GF-D8 (cell line): ENCODE data around the gene KANK2.

Experiments used
- DNase-seq: peaks from one replicate; lab custom pipeline; 2025; lab: John Stamatoyannopoulos, UW

The KANK2 gene

DNA sequence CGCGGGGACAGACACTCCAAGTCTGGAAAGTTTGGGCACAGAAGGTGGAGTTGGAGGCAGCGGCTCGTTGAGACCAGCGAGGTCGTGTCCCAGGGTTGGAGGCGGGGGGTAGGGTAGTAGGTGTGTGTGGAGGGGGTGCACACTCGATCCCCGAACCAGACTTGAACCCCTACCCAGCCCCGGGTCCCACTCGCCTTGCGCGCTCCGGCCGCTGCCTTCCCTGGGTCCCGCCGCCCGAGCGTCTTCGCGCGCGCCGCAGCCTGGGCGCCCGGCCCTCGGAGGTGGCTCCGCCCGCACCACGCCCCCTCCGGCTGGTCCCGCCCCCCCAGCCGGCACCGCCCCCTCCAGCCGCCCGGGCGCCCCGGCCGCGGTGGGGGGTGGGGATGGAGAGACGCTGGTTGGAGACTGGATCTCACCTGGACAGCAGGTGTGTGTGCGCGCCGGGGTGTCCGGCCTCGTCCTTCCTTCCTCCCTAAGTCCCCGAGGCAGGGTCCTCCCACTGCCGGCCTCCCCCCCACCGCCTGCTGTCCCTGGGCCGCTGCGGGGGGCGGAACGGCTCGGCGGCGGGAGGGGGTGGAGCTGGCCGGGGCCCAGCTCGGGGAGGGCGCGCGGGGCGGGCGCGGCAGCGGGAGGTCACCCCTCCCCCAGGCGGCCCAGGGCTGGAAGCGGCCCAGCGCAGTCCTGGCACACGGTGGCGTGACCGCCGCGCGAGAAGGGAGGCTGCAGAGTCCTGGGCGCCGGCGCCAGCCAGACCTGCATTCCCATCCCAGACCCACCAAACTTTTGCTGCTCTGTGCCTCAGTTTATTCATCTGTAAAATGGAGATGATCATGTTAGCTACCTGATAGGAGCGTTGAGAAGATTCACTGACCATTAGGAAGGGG lies at the start of gene KANK2:
KANK2 (minus strand) TSS at position 255 of the 884 bp plus-strand sequence. CDS start 3,034 bp downstream, outside the sequence.
- DNase-seq: peak; percentile 14

DNA sequence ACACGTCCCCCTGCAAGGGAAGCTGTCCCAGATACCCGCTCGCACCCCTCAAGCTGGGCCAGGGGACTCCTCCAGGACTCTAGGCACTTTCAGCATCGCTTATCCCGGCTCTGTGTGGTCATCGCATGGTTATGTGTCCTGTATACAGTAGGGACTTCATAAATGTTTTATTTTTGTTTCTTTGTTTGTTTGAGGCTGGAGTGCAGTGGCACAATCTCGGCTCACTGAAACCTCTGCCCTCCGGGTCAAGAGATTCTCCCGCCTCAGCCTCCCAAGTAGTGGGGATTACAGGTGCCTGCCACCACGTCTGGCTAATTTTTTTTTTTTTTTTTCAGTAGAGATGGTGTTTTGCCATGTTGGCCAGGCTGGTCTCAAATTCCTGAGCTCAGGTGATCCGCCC lies 49.6 kb upstream of the KANK2 start:
- no peak for DNase-seq

DNA sequence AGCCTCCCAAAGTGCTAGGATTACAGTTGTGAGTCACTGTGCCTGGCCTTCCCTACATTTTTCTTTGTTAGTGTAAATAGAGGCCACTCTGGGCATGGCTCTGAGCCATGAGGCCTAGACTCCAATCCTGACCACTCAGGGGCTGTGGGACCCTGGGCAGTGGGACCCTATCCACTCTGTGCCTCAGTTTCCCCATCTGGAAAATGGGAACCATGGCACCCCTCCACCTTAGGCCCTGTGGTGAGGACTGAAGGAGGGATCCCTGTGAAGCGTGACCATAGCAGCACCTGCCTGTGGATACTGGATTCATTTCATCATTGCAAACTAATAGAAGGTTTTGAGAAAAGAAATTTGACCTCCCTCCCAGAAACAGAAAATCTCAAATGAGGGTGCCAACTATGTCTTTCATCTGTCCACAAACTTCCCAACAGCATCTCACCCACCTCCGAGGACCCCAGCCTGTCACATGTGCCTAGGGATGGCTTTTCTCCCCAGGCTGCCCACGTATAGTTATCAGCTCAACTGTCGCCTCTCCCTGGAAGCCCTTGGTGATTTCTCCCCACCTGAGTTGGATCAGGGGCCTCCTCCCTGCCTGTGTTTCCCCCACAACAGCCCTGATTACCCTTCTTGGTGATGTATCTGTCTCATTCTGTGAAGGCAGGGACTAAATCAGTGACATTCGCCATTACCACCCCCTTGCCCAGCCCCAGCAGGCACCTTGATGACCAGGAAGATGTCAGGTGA lies 47.7 kb upstream of the KANK2 start:
- DNase-seq: no peak

DNA sequence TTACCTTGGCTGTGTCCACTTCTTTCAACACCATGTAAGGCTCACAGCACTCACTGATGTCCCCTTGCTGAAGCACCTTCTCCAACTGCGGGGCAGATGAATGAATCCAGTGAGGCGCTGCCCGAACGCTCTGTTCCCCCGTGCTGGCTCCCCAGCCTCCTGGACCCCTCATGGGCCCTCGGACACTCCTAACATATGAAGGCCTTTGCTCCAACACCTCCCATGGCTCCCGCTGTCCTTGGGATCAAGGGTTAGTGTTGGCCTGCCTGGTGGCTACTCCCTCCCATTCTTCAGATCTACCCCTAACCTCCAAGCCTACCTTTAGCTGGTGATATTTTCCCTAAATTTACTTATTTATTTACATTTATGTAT lies 46.4 kb upstream of the KANK2 start:
- no peak for DNase-seq

DNA sequence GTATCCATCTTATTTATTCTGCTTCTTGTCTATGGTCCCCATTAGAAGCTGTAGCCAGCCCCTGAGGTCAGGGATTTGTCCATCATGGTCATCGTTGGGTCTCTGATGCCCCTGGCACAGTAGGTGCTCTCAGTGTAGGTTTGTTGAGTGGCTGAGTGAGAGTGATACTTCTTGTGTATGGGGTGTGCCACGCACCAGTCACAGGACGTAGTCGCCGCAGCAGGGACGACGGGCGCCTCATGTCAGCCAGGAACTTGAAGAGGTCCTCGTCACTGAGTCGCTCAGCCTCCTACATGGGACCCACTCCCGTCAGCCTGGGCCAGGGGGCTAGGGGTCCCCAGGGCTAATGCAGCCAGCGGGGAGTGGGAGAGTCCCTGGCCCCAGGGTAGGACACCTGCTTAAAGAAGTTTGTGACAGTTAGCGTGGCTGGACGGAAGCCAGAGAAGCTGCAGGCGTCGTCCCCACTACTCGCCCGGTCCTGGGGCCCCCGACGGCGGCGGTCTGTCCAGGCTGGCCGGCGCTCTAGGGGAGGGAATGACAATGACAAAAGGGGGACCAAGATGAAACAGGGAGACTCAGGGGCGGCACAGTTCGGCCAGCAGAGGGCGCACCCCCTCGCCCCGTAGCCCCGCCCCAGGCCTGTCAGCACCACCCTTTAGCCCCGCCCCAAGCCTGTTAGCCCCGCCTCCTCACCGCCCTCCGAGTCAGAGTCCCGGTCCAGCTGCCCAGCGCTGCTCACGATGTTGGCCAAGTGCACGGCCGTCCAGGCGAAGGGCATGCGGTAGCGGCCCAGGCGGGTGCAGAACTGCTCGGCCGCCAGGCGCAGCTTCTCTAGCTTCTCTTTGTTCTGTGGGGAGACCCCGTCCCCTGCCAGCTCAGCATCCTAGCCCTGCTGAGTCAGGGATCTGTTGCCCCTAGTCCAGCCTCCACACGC lies 45.8 kb upstream of the KANK2 start:
- DNase-seq: no peak

DNA sequence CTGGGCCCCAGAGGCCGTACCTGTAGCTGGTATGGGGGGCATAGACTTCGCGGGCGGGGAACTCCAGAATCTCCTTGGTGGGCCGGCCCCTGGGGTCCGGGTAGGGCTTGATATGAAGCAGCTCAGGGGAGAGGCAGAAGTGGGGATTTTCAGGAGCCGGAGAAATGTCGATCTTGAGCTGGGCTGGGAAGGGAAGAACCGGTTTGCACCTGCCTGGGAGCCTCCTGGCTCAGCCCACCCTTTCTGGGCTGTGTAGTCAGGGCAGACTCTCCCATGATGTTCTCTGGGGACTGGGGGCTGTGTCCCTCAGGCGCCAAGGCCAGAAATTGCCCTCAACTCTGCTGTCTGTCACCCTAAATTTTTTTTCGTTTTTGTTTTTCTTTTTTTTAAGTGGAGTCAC lies 44.7 kb upstream of the KANK2 start:
- no peak for DNase-seq

DNA sequence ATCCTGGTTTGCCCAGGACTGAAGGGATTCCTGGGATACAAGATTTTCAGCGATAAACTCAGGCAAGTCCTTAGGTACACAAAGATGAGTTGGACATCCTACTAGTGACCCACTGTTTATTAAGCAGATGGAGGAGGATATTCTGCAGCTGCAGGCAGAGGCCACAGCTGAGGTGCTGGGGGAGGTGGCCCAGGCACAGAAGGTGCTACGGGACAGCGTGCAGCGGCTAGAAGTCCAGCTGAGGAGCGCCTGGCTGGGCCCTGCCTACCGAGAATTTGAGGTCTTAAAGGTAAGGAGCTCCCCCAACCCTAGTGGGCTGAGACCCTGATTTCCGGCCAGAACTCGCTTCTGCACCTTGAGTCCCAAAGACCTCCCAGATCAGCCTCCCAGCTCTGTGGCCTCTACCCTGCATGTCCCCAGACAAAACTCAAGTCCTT lies 42.7 kb upstream of the KANK2 start:
- no peak for DNase-seq

DNA sequence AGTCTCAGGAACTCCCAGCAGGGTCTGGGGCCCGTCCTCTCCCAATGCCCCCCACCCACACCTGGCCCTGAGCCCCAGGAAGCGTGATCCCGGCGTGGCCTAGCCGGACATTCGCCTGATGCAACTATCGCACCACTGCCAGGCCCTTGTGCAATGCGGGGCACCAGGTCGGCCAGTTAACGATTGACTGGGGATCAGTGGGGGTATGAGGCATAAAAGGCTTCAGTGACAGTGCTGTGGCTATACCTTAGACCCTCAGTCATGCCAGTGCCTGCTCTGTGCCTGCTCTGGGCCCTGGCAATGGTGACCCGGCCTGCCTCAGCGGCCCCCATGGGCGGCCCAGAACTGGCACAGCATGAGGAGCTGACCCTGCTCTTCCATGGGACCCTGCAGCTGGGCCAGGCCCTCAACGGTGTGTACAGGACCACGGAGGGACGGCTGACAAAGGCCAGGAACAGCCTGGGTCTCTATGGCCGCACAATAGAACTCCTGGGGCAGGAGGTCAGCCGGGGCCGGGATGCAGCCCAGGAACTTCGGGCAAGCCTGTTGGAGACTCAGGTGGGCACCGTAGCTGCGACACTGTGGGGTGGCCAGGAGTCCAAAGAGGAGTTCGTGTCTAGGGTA lies 42.1 kb upstream of the KANK2 start, which contains the start of gene ANGPTL8:
ANGPTL8 (plus strand) TSS at position 243 of the 624 bp plus-strand sequence; CDS start at position 262, 19 bp downstream.
- no peak for DNase-seq

DNA sequence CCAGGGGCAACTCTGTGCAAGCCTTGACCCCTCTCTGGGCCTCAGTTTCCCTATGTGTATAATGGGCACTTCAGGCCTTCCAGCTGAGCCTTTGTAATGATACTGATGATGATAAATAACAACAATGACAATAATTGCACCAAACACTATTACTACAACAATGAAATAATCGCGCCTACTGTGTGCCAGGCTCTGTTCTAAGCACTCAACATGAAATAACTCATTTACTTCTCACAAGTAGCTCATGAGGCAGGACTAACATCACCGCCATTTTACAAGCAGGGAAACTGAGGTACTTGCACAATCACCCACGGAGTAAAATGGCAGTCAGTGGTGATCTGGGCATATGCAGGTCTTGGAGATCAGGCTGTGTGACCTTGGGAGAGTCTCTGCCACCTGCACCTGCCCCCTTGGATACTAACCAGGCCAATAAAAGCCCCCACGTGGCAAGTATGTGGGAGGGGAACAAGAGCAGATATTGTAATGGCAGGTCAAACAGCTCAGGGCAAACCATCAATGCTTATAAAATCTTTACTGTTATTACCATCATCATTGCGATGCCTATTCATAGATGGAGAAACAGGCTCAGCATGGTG lies 41.5 kb upstream of the KANK2 start:
- DNase-seq: no peak

DNA sequence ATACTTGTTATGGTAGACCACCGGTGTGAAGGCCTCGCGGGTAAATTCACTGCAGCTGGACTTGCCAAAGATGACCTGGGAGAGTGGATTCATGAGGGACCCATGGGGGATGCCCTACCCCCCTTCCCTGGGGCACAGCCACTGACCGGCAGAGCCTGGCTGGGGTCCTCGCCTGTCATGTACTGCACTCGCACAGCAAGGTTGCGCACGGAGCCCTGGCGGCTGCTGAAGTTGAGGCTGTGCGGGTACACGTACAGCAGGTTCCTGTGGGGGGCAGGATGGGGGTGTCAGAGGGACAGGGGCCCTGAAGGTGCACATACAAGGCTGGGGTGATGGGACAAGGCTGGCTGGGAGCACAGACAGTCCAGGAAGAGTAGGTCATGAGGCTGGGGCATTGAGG lies 40.7 kb upstream of the KANK2 start:
- no peak for DNase-seq

DNA sequence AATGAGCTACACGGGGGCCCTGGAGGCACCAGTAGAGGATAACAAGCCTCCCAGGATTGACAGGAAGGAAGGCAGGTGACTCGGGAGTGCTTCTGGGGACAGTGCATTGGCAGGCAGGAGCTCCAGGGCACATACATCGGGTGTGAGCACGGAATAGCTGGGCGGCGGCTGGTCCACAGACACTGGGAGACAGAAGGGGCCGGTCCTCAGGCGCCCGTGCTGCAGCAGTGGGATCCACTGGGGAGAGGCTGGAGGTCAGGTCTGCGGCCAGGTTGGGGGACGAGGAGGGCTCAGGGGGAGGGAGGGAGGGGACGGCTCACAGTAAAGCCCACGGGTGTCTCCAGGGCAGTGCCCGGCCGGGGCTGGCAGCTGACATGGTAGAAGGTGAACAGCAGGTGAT lies 40.0 kb upstream of the KANK2 start:
- no peak for DNase-seq

DNA sequence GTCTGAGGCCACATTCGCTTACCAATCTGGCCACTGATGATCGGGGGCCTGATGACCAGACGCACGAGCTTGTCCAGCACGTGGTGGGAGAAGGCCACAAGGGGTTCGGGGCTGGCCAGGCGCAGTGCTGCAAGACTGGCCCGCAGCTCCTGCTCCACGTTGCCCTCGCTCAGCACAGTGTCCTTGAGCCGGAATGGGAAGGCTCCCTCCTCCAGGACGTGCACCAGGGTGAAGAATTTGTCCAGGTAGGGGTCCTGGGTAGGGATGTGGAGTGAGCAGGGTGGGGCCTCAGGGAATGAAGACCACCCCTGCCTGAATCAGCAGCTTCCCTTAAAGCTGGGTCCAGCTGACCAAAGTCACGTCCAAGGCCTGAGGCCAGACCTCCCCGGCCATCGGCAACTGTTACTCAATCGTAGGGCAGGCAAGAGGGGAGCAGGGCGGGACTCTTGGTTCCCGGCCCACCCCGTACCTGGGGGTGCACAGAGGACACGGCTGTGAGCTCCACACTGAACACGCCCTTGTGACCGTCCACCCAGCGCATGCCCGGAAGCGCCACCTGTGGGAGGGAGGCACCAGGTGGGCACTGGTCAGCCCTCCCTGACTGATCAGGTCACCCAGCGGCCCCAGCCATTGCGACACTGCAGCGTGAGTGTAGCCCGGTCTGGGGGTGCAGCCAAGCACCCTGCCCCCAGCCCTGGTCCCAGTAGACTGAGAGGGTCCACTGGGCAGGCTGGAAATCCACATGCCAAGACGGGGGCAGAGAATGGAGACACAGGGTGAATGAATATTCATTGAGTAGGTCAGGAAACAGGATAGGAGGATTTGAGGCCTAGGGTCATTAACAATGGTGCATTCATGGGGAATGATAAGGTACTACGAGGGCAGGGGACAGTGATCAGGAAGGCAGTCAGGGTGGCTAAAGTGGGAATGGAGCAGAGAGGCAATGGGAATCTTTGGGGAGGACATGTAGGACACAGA lies 39.3 kb upstream of the KANK2 start:
- no peak for DNase-seq

DNA sequence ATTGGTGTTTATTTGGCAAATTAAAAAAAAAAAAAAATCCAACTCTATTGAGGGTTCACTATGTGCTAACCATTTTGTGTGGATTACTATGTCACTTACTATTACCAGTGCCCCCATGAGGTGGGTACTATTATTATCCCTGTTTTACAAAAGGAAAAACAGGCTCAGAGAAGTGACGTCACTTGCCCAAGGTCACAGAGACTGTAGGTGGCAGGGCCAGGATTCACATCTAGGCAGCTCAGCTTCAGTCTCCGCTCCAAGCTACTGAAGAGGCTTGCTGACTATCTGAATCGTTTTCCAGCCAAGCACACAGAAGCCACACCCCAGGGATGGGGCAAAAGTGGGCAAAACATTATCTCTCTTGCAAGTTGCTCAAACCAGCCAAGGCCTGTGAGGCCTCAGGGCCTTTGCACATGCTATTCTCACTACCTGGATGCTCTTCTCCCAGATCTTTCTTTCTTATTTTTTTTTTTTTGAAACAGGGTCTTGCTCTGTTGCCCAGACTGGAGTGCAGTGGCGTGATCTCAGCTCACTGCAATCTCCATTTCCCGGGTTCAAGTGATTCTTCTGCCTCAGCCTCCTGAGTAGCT lies 37.2 kb upstream of the KANK2 start:
- no peak for DNase-seq

DNA sequence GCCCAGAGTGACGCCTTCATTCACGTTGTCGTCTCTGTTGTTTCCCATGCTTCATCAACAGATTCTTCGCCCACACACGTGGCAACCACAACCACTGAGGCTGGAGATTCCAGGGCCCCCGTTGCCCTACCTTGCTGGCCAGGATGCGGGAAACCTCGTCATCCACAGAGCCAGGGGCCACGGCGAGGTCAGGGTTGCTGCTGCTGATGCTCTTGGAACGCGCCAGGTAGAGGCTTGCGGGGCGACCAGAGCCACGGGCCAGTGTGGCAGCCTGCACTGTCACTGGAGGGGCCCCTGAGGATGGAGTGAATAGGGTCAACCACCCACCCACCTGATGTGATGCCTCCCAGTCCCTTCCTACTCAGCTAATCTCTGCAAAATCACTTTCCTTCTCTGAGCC lies 35.7 kb upstream of the KANK2 start:
- DNase-seq: no peak

DNA sequence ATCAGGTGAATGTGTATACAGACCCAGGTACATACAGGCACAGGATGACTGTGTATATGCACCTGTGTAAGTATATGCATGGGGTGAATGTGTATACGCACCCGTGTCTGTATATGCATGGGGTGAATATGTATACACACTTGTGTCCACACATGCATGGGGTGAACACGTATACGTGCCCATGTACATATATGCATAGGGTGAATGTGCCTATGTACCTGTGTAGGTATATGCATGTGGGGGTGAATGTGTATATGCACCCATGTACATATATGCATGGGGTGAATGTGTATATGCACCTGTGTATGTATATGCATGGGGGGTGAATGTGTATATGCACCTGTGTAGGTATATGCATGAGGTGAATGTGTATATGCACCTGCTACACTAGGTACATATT lies 35.2 kb upstream of the KANK2 start:
- DNase-seq: no peak

DNA sequence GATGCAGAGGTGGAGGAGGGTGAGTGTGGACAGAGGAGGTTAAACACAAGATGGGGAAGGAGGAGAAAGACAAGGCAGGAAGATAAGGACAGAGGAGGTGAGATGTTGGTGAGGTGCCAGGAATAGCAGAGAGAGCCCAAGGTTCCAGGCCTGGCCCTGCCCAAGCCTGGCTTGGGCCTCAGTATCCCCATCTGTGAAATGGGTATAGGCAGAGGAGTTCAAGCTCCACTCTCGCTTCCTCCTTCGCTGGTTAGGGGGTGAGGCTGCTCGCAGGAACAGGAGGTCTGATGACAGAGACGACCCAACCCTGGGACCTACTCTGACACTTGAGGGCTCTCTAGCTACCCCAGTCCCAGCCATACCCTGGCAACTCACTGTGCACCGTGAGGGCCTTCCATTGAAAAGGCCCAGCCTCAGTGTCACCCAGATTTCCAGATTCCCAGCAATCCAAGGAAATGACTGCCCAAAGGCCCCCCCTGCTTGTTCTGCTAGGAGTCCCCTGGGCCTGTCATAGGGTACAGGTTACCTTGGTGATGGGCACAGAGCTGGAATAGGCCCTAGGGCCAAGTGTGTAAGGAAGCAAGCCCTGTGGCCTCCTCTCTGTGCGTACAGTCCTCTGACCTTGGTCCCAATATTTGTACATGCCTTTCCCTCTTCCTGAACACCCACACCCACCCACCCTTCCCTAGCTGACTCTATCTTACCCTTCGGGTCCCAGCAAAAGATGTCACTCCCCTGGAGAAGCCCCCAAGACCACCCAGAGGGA lies 33.5 kb upstream of the KANK2 start:
- no peak for DNase-seq

DNA sequence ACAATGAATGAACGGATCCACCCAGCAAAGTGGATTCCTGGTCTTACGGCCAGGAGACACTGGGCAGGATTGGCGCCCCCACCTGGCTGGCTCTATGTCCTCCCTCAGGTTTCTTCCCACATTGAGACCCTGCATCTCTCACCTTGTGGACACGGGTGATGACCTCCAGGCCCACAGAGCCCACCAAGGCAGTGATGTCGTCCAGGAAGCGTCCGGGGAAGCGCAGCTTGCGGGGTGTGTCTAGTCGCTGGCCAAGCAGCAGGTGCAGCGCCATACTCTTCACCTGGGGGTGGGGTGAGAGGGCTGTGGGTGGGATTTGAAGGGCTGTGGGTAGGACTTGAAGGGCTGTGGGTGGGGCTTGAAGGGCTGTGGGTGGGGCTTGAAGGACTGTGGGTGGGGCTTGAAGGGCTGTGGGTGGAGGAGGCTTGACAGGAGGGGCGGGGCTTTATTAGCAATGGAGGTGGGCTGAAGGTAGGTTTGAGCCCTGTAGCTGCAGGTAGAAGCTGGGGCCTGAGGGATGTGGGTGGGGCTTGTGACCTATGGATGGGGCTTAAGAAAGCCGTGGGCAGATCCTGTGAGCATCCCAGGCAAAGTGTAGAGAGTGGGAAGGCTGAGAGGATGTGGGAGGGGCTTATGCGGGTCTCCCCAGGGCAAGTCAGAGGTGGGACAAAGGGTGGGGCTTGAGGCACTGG lies 30.0 kb upstream of the KANK2 start:
- DNase-seq: no peak

DNA sequence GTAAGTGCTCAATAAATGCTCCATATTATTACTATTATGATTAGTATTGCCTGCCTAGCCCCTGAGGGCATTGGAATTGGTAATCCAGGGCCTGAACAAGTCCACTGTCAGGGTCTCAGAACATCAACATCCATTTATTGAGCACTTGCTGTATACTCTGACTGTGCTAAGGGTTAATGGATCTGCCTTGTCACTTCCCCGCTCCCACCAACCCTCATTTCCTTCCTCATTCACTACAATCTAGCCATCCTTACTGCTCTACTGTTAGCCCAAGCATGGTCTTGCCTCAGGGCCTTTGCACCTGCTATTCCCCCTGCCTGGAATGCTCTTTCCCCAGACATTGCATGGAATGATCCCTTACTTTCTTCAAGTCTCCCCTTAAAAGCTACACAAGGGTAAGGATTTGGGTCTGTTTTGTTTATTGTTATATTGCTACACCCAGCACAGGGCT lies 29.4 kb upstream of the KANK2 start:
- DNase-seq: no peak
